Sigmoid colon (tissue), 4 donors: ENCODE measurements around the gene CTNNB1.

Experiments used
- EP300 ChIP-seq, 4 donors: sonication (generic); formaldehyde crosslinking; IDR thresholded peaks; one replicate each; pipeline ENCODE4 v1.6.1; 2017; ENCODE audit warnings: antibody characterized with exemption in 4 of 4
- POLR2A ChIP-seq, 2 donors: fragments of 450-650 bp; IDR thresholded peaks; one replicate each; pipeline ENCODE4 v1.6.1; 2016; ENCODE audit warnings: antibody characterized with exemption in 2 of 2, mild to moderate bottlenecking in 2 of 2, moderate library complexity in 2 of 2
- POLR2AphosphoS5 ChIP-seq, 4 donors: sonication (generic); formaldehyde crosslinking; IDR thresholded peaks; one replicate each; pipeline ENCODE4 v1.6.1; 2017; ENCODE audit warnings: antibody characterized with exemption in 4 of 4
- TF ChIP-seq, protein P1 (sequence below), 4 experiments: fragments of 450-650 bp in 3 of 4; fragments of 200-600 bp in 1 of 4; IDR thresholded peaks; one replicate each; pipeline ENCODE4 v1.5.1; 2016 to 2019; ENCODE audit warnings: antibody characterized with exemption in 4 of 4, mild to moderate bottlenecking in 3 of 4, moderate library complexity in 2 of 4

DNA sequence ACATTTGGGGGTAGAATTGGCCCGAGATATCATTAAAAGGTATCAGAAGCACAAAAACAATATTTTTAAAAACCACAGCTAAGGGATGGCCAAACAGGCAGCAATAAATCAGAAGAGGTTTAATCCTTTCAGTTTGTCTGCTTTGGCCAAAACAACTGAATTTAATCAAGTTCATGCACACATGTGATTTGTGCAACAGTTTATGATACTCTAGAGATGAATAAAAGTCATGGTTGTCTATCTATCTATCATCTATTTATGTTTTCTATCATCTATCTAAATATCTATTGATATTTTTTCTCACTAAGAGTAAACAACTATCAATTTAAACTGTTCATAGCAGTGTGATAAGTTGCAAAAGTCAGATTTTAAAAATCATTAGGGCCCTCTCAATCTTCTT, 13.0 kb upstream of the CTNNB1 start:
- TF ChIP-seq EP300 (IDR thresholded peaks at IDR 0.05), result no peak
- TF ChIP-seq, protein P1, sequence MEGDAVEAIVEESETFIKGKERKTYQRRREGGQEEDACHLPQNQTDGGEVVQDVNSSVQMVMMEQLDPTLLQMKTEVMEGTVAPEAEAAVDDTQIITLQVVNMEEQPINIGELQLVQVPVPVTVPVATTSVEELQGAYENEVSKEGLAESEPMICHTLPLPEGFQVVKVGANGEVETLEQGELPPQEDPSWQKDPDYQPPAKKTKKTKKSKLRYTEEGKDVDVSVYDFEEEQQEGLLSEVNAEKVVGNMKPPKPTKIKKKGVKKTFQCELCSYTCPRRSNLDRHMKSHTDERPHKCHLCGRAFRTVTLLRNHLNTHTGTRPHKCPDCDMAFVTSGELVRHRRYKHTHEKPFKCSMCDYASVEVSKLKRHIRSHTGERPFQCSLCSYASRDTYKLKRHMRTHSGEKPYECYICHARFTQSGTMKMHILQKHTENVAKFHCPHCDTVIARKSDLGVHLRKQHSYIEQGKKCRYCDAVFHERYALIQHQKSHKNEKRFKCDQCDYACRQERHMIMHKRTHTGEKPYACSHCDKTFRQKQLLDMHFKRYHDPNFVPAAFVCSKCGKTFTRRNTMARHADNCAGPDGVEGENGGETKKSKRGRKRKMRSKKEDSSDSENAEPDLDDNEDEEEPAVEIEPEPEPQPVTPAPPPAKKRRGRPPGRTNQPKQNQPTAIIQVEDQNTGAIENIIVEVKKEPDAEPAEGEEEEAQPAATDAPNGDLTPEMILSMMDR (IDR thresholded peaks at IDR 0.05), result no peak
- no peak for TF ChIP-seq POLR2AphosphoS5 (IDR thresholded peaks at IDR 0.05)
- TF ChIP-seq POLR2A (IDR thresholded peaks at IDR 0.05), result no peak
